Measurements from ENCODE around the gene C22orf31. TPM values are rescaled to one million over a fixed set of nuclear protein-coding genes. Genes with fewer than 3 reads are reported as not detected.

The C22orf31 gene
- polyA plus RNA-seq, 2 of the 4 experiments (the other 2 are of a cell fraction), result not detected

- 85% methylated on average over 12 of the region's 12 CpGs for WGBS (ENCODE audit: missing lambda C conversion rate)
- Histone ChIP-seq H3K4me2 (no peak overlapping the region), H3K4me3 (no peak overlapping the region), H3K27ac (no peak overlapping the region), H3K9me3 (no peaks in the 10 kb centered on the region), H3K4me1 (no peaks in the 10 kb centered on the region)
- ChIA-PET POLR2A (no interaction called here), CTCF (no interaction called here)
- ATAC-seq, result no peak; a peak in 1 of 6 replicates
- FAIRE-seq, result no peak
- no peak for DNase-seq (ENCODE audit: low read depth in 1 of 2, low spot score in 1 of 2)
- no peak for TF ChIP-seq ATOH8 (CRISPR knock-in tag; IDR thresholded peaks at IDR 0.05; ENCODE audit: low read depth)
- TF ChIP-seq SMC3 (IDR thresholded peaks at IDR 0.05), result no peak
- no peak for TF ChIP-seq NPAS2 (CRISPR knock-in tag; IDR thresholded peaks at IDR 0.05; ENCODE audit: borderline replicate concordance)
- no peak for TF ChIP-seq CHD2 (IDR thresholded peaks at IDR 0.05; ENCODE audit: low read length, partially characterized antibody)
- TF ChIP-seq NR3C1 (IDR thresholded peaks at IDR 0.05), result no peak
- TF ChIP-seq CHD4 (IDR thresholded peaks at IDR 0.05; ENCODE audit: borderline replicate concordance), result no peak
- TF ChIP-seq BHLHE40 (IDR thresholded peaks at IDR 0.05; ENCODE audit: low read depth, low read length), result no peak
Measured at GRCh38 chr22:29060251-29060869, 1.3 kb downstream of the C22orf31 start.

- POLR2A ChIA-PET, result no interaction called here
- FAIRE-seq (no peak), ATAC-seq (no peak), DNase-seq (ENCODE audit: low read depth in 1 of 2, low spot score in 1 of 2) (no peak)
- 98% methylated on average over 3 of the region's 3 CpGs for WGBS (ENCODE audit: missing lambda C conversion rate)
- H3K27ac ChIP-seq, result no peak overlapping the region
- H3K4me3 ChIP-seq, result no peak overlapping the region
- CTCF ChIA-PET, result interaction anchor here (1.6 to 1.7 kb wide), 2 partner anchors 16 kb away, joined by 5 to 7 read pairs; no protein-coding TSS in a partner anchor
- H3K4me2 ChIP-seq, result no peak overlapping the region
- H3K4me1 ChIP-seq, result no peaks in the 10 kb centered on the region
- TF ChIP-seq ZC3H11A (IDR thresholded peaks at IDR 0.05), result no peak
- no peak for TF ChIP-seq PHF8 (IDR thresholded peaks at IDR 0.05; ENCODE audit: borderline replicate concordance, low read depth)
- TF ChIP-seq PBX3 (IDR thresholded peaks at IDR 0.05), result no peak
- no peak for TF ChIP-seq EHF (CRISPR knock-in tag; IDR thresholded peaks at IDR 0.05)
- no peak for TF ChIP-seq TP53 (CRISPR knock-in tag; IDR thresholded peaks at IDR 0.05)
- TF ChIP-seq CEBPB (IDR thresholded peaks at IDR 0.05), result no peak
- TF ChIP-seq MAX (IDR thresholded peaks at IDR 0.05), result no peak
- TF ChIP-seq POLR2AphosphoS2 (conservative IDR thresholded peaks at IDR 0.05; ENCODE audit: low read length), result no peak
- no peak for TF ChIP-seq KDM5A (IDR thresholded peaks at IDR 0.05)
- TF ChIP-seq MYC (IDR thresholded peaks at IDR 0.05; ENCODE audit: borderline replicate concordance, low read length), result no peak
- no peak for TF ChIP-seq HMGXB4 (CRISPR knock-in tag; IDR thresholded peaks at IDR 0.05; ENCODE audit: borderline replicate concordance)
- TF ChIP-seq CHD2 (IDR thresholded peaks at IDR 0.05; ENCODE audit: low read length, partially characterized antibody), result no peak
- TF ChIP-seq HOXA7 (CRISPR knock-in tag; IDR thresholded peaks at IDR 0.05), result no peak
- TF ChIP-seq RARB (CRISPR knock-in tag; IDR thresholded peaks at IDR 0.05), result no peak
- TF ChIP-seq TFCP2L1 (CRISPR knock-in tag; IDR thresholded peaks at IDR 0.05), result no peak
- no peak for TF ChIP-seq RCOR1 (IDR thresholded peaks at IDR 0.05; ENCODE audit: low read depth, low read length)
- no peaks in the 10 kb centered on the region for H3K9me3 ChIP-seq
Measured at GRCh38 chr22:29056472-29056871, 5.2 kb downstream of the C22orf31 start.

Data from A549 (cell line).